Neutrophil (primary cell): Measurements from ENCODE around the gene COP1.
A peak's percentile ranks its signal among the peaks of the same experiment; 100 is the strongest.
"Not testable (repeated sequence)": the region's sequence is repeated elsewhere in the genome, so short reads cannot be mapped to it uniquely, and the experiment has no call there.

Experiments used
- H3K27ac ChIP-seq: fragments of 200-600 bp; sonication (generic); 2 replicates; pipeline ENCODE4 v1.5.1; 2016; ENCODE audit warnings: mild to moderate bottlenecking, moderate library complexity
- H3K27me3 ChIP-seq: fragments of 200-600 bp; sonication (generic); 2 replicates; pipeline ENCODE4 v1.6.0; 2016; ENCODE audit warnings: mild to moderate bottlenecking
- H3K36me3 ChIP-seq: fragments of 200-600 bp; sonication (generic); 2 replicates; pipeline ENCODE4 v1.5.1; 2017
- H3K4me1 ChIP-seq, 2 experiments: fragments of 200-600 bp in 1 of 2; sonication (generic) in 1 of 2; 1 replicate in 1 of 2; 2 replicates in 1 of 2; pipeline versions ENCODE4 v1.5.1 to v1.6.1; 2013 to 2016; ENCODE audit warnings: low read depth in 1 of 2, low read length in 1 of 2, mild to moderate bottlenecking in 1 of 2, moderate library complexity in 1 of 2; ENCODE audit not compliant: control insufficient read depth in 1 of 2, insufficient read depth in 1 of 2
- H3K4me3 ChIP-seq, 2 experiments: fragments of 200-600 bp in 1 of 2; sonication (generic) in 1 of 2; 1 replicate in 1 of 2; 2 replicates in 1 of 2; pipeline ENCODE4 v1.5.1; 2013 to 2016; ENCODE audit warnings: low read depth in 1 of 2, low read length in 1 of 2, mild to moderate bottlenecking in 1 of 2, moderate library complexity in 1 of 2
- H3K9me3 ChIP-seq: fragments of 200-600 bp; sonication (generic); 2 replicates; pipeline ENCODE4 v1.5.1; 2016
- CTCF ChIP-seq: fragments of 200-600 bp; sonication (generic); IDR thresholded peaks from 2 replicates; pipeline ENCODE4 v1.5.1; 2016; ENCODE audit warnings: antibody characterized with exemption

COP1 gene

GRCh38 chr1:176101951-176102642 lies 105.0 kb downstream of the COP1 start:
- TF ChIP-seq CTCF: no peak
- Histone ChIP-seq H3K4me3 (no peak overlapping the region), H3K9me3 (no peaks in the 10 kb centered on the region), H3K36me3 (peaks cover 58% of the 10 kb centered on the region), H3K4me1 (peaks cover 4 to 9% of the 10 kb centered on the region in 2 experiments), H3K27me3 (no peaks in the 10 kb centered on the region), H3K27ac (peak overlapping the region; percentile 35)

GRCh38 chr1:176098560-176098959 lies 108.5 kb downstream of the COP1 start:
- no peak overlapping the region for H3K27ac ChIP-seq
- TF ChIP-seq CTCF: no peak
- H3K9me3 ChIP-seq: no peaks in the 10 kb centered on the region
- peaks cover 38% of the 10 kb centered on the region for H3K36me3 ChIP-seq
- no peaks in the 10 kb centered on the region for H3K27me3 ChIP-seq
- peaks cover 4 to 9% of the 10 kb centered on the region in 2 experiments for H3K4me1 ChIP-seq
- no peak overlapping the region for H3K4me3 ChIP-seq

- no peak for TF ChIP-seq CTCF
- H3K4me1 ChIP-seq: no peaks in the 10 kb centered on the region
- peaks cover 26% of the 10 kb centered on the region for H3K36me3 ChIP-seq
- H3K27ac ChIP-seq: peak overlapping the region; percentile 42
- H3K9me3 ChIP-seq: no peaks in the 10 kb centered on the region
- H3K4me3 ChIP-seq: no peak overlapping the region
- no peaks in the 10 kb centered on the region for H3K27me3 ChIP-seq
Measured at GRCh38 chr1:176096015-176096414, 111.1 kb downstream of the COP1 start.

GRCh38 chr1:176090766-176091165 lies 116.3 kb downstream of the COP1 start:
- TF ChIP-seq CTCF: no peak
- Histone ChIP-seq H3K27ac (no peak overlapping the region), H3K36me3 (peaks cover under 1% of the 10 kb centered on the region), H3K27me3 (no peaks in the 10 kb centered on the region), H3K4me1 (no peaks in the 10 kb centered on the region), H3K4me3 (no peak overlapping the region), H3K9me3 (no peaks in the 10 kb centered on the region)

GRCh38 chr1:176087746-176088145 lies 119.3 kb downstream of the COP1 start:
- not testable (repeated sequence) for H3K9me3 ChIP-seq, H3K27ac ChIP-seq

GRCh38 chr1:176073524-176074157 lies 133.4 kb downstream of the COP1 start:
- no peaks in the 10 kb centered on the region for H3K4me1 ChIP-seq

More at GRCh38 chr1:176087746-176088145, 119.3 kb downstream of the COP1 start:
- not testable (repeated sequence) for H3K4me1 ChIP-seq, H3K4me3 ChIP-seq, H3K27me3 ChIP-seq
- peaks cover 14% of the 10 kb centered on the region for H3K36me3 ChIP-seq

More at GRCh38 chr1:176073524-176074157, 133.4 kb downstream of the COP1 start:
- no peak for TF ChIP-seq CTCF
- H3K27me3 ChIP-seq: no peaks in the 10 kb centered on the region
- H3K27ac ChIP-seq: no peak overlapping the region
- peaks cover 35% of the 10 kb centered on the region for H3K36me3 ChIP-seq
- no peak overlapping the region for H3K4me3 ChIP-seq
- H3K9me3 ChIP-seq: no peaks in the 10 kb centered on the region
